ENCODE data around the gene ZNF740.

The ZNF740 gene

GRCh38 chr12:53166837-53167236 lies 13.7 kb upstream of the ZNF740 start:
- TF ChIP-seq ZNF274 (IDR thresholded peaks at IDR 0.05; ENCODE audit: low read depth, low read length) (no peak), YY1 (IDR thresholded peaks at IDR 0.05; ENCODE audit: insufficient read depth, insufficient read length) (no peak), SUZ12 (IDR thresholded peaks at IDR 0.05; ENCODE audit: extremely low read depth, insufficient read depth, insufficient read length) (no peak)
- peaks cover 18% of the 10 kb centered on the region for H3K36me3 ChIP-seq (ENCODE audit: insufficient read depth, insufficient read length, low read length)
- DNase-seq (ENCODE audit: low read depth, low spot score) = no peak

DNA sequence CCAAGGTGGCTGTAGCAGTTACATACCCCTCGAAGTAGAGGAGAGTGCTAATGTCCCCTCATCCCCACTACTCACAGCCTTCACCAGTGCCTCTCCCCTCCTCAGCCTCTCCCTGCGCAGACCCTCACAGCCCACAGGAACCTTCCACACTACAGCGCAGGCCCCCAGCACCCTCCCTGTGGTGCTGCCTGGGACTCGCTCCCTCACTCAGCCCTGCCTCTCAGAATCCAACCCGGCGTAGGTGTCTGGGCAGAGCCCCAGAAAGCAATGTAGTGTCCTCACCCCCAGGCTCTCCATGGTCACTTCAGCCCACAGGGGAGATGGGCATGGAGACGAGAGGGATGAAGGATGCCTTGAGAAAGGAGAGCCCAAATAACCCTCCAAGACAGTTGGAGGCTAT lies 10.9 kb upstream of the ZNF740 start:
- Histone ChIP-seq H3K9ac (ENCODE audit: insufficient read length, low read depth) (no peak overlapping the region), H3K36me3 (ENCODE audit: insufficient read depth, insufficient read length, low read length) (peaks cover 24% of the 10 kb centered on the region), H3K4me3 (ENCODE audit: insufficient read length, low read depth) (no peak overlapping the region), H3K27me3 (ENCODE audit: insufficient read depth, insufficient read length) (peaks cover 57% of the 10 kb centered on the region), H3K4me1 (ENCODE audit: insufficient read depth, insufficient read length) (peaks cover 14% of the 10 kb centered on the region), H3K9me3 (ENCODE audit: insufficient read depth, low read length) (peaks cover 12% of the 10 kb centered on the region; the same call in 1 of the 2 replicates)
- no peak for TF ChIP-seq YY1 (IDR thresholded peaks at IDR 0.05; ENCODE audit: insufficient read depth, insufficient read length)
- DNase-seq (ENCODE audit: low read depth, low spot score) = no peak

More at GRCh38 chr12:53166837-53167236, 13.7 kb upstream of the ZNF740 start:
- Histone ChIP-seq H3K9ac (ENCODE audit: insufficient read length, low read depth) (no peak overlapping the region), H3K4me1 (ENCODE audit: insufficient read depth, insufficient read length) (peaks cover 14% of the 10 kb centered on the region), H3K4me3 (ENCODE audit: insufficient read length, low read depth) (no peak overlapping the region), H3K27me3 (ENCODE audit: insufficient read depth, insufficient read length) (peaks cover 30% of the 10 kb centered on the region), H3K9me3 (ENCODE audit: insufficient read depth, low read length) (peaks cover 5% of the 10 kb centered on the region; the same call in 1 of the 2 replicates)

GRCh38 chr12:53170215-53170614 lies 10.3 kb upstream of the ZNF740 start:
- DNase-seq (ENCODE audit: low read depth, low spot score) = no peak
- TF ChIP-seq YY1 (IDR thresholded peaks at IDR 0.05; ENCODE audit: insufficient read depth, insufficient read length) (no peak), ZNF274 (IDR thresholded peaks at IDR 0.05; ENCODE audit: low read depth, low read length) (no peak), SUZ12 (IDR thresholded peaks at IDR 0.05; ENCODE audit: extremely low read depth, insufficient read depth, insufficient read length) (no peak)
- peaks cover 16% of the 10 kb centered on the region for H3K4me1 ChIP-seq (ENCODE audit: insufficient read depth, insufficient read length)
- H3K36me3 ChIP-seq (ENCODE audit: insufficient read depth, insufficient read length, low read length) = peaks cover 24% of the 10 kb centered on the region
- no peak overlapping the region for H3K4me3 ChIP-seq (ENCODE audit: insufficient read length, low read depth)
- peaks cover 59% of the 10 kb centered on the region for H3K27me3 ChIP-seq (ENCODE audit: insufficient read depth, insufficient read length)
- peaks cover 12% of the 10 kb centered on the region; the same call in 1 of the 2 replicates for H3K9me3 ChIP-seq (ENCODE audit: insufficient read depth, low read length)
- no peak overlapping the region for H3K9ac ChIP-seq (ENCODE audit: insufficient read length, low read depth)

DNA sequence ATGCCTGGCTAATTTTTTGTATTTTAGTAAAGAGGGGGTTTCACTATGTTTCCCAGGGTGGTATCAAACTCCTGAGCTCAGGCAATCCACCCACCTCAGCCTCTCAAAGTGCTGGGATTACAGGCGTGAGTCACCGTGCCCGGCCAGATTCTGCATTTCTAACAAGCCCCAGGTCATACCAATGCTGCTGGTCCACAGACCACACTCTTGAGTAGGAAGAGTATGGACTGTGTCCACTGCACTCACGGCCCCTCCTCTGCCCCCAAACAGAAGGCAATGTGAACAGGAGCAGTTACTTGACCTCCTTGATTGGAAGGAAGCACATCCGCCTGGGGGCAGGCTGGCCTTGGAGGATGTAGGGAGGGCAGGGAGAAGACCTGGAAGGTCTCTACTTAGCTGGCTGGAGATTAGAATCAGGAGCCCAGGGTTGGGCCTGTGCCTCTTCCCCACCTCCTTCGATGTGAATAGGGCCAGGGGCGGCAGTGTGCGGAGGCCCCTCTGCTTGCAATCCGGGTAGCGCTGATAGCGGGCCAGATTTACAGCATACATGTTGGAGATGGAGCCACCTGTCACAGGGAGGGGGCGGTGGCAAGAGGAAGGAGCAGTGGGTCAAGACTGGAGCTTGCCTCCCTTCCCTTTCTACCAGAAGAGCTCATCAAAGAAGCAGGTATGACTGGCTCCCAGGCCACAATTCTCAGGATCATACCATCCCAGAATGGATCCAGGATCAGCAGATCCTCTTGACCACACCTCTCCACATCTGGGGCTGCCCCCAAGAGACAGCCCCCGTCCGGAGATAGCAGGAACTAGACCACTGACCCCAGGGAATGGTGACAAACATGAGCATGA lies 9.4 kb upstream of the ZNF740 start:
- peaks cover 24% of the 10 kb centered on the region for H3K36me3 ChIP-seq (ENCODE audit: insufficient read depth, insufficient read length, low read length)
- H3K4me3 ChIP-seq (ENCODE audit: insufficient read length, low read depth) = no peak overlapping the region
- TF ChIP-seq ZNF274 (IDR thresholded peaks at IDR 0.05; ENCODE audit: low read depth, low read length) (no peak), SUZ12 (IDR thresholded peaks at IDR 0.05; ENCODE audit: extremely low read depth, insufficient read depth, insufficient read length) (no peak), YY1 (IDR thresholded peaks at IDR 0.05; ENCODE audit: insufficient read depth, insufficient read length) (no peak)
- H3K27me3 ChIP-seq (ENCODE audit: insufficient read depth, insufficient read length) = peaks cover 66% of the 10 kb centered on the region
- H3K9me3 ChIP-seq (ENCODE audit: insufficient read depth, low read length) = peaks cover 12% of the 10 kb centered on the region; the same call in 1 of the 2 replicates
- DNase-seq (ENCODE audit: low read depth, low spot score) = no peak
- H3K4me1 ChIP-seq (ENCODE audit: insufficient read depth, insufficient read length) = peaks cover 16% of the 10 kb centered on the region
- no peak overlapping the region for H3K9ac ChIP-seq (ENCODE audit: insufficient read length, low read depth)

GRCh38 chr12:53171725-53172329 lies 8.7 kb upstream of the ZNF740 start:
- no peak for DNase-seq (ENCODE audit: low read depth, low spot score)
- H3K9ac ChIP-seq (ENCODE audit: insufficient read length, low read depth) = no peak overlapping the region

DNA sequence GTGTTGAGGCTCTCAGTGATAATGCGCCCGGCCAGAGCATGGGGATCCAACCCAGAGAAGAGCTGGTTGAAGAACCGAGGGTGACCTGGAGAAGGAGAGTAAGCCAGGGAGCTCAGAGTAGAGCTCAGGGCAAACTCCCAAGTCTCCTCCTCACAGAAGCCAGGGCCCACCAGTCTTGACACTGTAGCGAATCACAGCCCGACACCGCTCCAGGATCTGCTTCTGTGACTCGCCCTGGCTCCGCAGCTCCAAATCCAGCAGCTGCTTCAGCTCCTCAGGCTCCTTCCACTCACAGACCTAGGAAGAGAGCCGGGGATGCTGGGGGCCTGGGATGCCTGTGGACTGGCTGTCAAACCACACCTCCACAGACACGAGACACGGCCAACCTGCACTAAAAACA lies 8.2 kb upstream of the ZNF740 start:
- H3K4me3 ChIP-seq (ENCODE audit: insufficient read length, low read depth) = no peak overlapping the region
- no peak for TF ChIP-seq ZNF274 (IDR thresholded peaks at IDR 0.05; ENCODE audit: low read depth, low read length)
- no peak for TF ChIP-seq YY1 (IDR thresholded peaks at IDR 0.05; ENCODE audit: insufficient read depth, insufficient read length)
- TF ChIP-seq SUZ12 (IDR thresholded peaks at IDR 0.05; ENCODE audit: extremely low read depth, insufficient read depth, insufficient read length) = no peak
- H3K36me3 ChIP-seq (ENCODE audit: insufficient read depth, insufficient read length, low read length) = peaks cover 24% of the 10 kb centered on the region
- DNase-seq (ENCODE audit: low read depth, low spot score) = no peak
- H3K4me1 ChIP-seq (ENCODE audit: insufficient read depth, insufficient read length) = peaks cover 16% of the 10 kb centered on the region
- H3K9me3 ChIP-seq (ENCODE audit: insufficient read depth, low read length) = peaks cover 12% of the 10 kb centered on the region; the same call in 1 of the 2 replicates
- H3K9ac ChIP-seq (ENCODE audit: insufficient read length, low read depth) = no peak overlapping the region
- H3K27me3 ChIP-seq (ENCODE audit: insufficient read depth, insufficient read length) = peaks cover 68% of the 10 kb centered on the region

More at GRCh38 chr12:53171725-53172329, 8.7 kb upstream of the ZNF740 start:
- peaks cover 68% of the 10 kb centered on the region for H3K27me3 ChIP-seq (ENCODE audit: insufficient read depth, insufficient read length)
- TF ChIP-seq ZNF274 (IDR thresholded peaks at IDR 0.05; ENCODE audit: low read depth, low read length) = no peak
- no peak for TF ChIP-seq SUZ12 (IDR thresholded peaks at IDR 0.05; ENCODE audit: extremely low read depth, insufficient read depth, insufficient read length)
- TF ChIP-seq YY1 (IDR thresholded peaks at IDR 0.05; ENCODE audit: insufficient read depth, insufficient read length) = no peak
- peaks cover 16% of the 10 kb centered on the region for H3K4me1 ChIP-seq (ENCODE audit: insufficient read depth, insufficient read length)
- peaks cover 12% of the 10 kb centered on the region; the same call in 1 of the 2 replicates for H3K9me3 ChIP-seq (ENCODE audit: insufficient read depth, low read length)
- H3K4me3 ChIP-seq (ENCODE audit: insufficient read length, low read depth) = no peak overlapping the region
- peaks cover 24% of the 10 kb centered on the region for H3K36me3 ChIP-seq (ENCODE audit: insufficient read depth, insufficient read length, low read length)

DNA sequence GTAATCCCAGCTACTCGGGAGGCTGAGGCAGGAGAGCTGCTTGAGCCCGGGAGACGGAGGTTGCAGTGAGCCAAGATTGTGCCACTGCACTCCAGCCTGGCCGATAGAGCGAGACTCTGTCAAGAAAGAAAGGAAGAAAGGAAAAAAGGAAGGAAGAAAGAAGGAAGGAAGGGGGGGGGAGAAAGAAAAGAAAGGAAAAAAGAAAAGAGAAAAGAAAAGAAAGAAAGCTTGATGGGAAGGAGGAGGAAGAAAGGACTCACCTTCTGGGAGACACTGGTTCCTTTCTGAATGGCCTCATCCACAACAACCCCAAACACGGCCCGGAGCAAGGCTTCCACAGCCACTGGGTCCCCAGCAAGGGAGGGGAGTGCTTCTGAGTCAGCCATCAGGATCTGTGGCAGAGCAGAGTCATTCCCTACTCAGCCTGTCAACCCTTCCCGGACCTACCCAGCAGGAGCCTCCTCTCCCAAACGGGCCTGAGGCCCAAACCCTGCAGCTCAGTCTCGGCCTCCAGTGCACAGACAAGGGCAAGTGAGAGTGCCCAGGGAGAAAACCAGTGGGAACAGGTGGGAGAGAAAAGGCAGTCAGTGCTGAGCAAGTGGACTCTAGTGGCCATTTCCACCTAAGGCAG lies 7.3 kb upstream of the ZNF740 start:
- H3K4me3 ChIP-seq (ENCODE audit: insufficient read length, low read depth) = no peak overlapping the region
- DNase-seq (ENCODE audit: low read depth, low spot score) = no peak
- peaks cover 77% of the 10 kb centered on the region for H3K27me3 ChIP-seq (ENCODE audit: insufficient read depth, insufficient read length)
- H3K9me3 ChIP-seq (ENCODE audit: insufficient read depth, low read length) = peaks cover 12% of the 10 kb centered on the region; the same call in 1 of the 2 replicates
- H3K4me1 ChIP-seq (ENCODE audit: insufficient read depth, insufficient read length) = peaks cover 16% of the 10 kb centered on the region
- no peak for TF ChIP-seq SUZ12 (IDR thresholded peaks at IDR 0.05; ENCODE audit: extremely low read depth, insufficient read depth, insufficient read length)
- TF ChIP-seq ZNF274 (IDR thresholded peaks at IDR 0.05; ENCODE audit: low read depth, low read length) = no peak
- no peak for TF ChIP-seq YY1 (IDR thresholded peaks at IDR 0.05; ENCODE audit: insufficient read depth, insufficient read length)
- H3K9ac ChIP-seq (ENCODE audit: insufficient read length, low read depth) = no peak overlapping the region
- H3K36me3 ChIP-seq (ENCODE audit: insufficient read depth, insufficient read length, low read length) = peaks cover 24% of the 10 kb centered on the region
